DMS114 treated with DMSO at 0.1 percent for 48 hours (cell line): Measurements from ENCODE around the gene PANX3.
"Not testable (repeated sequence)": the region's sequence is repeated elsewhere in the genome, so short reads cannot be mapped to it uniquely, and the experiment has no call there.

Source experiments
- DNase-seq: peaks from one replicate; lab custom pipeline; 2025; ENCODE audit not compliant: unreplicated experiment; lab: John Stamatoyannopoulos, UW

PANX3 gene

GRCh38 chr11:124611064-124611463 lies at the start of gene PANX3:
Gene PANX3 (plus strand): TSS chr11:124611428. CDS start chr11:124611557, 129 bp downstream.
- DNase-seq: no peak

- no peak for DNase-seq
These were observed 41.5 kb upstream of the PANX3 start, which contains the start of gene OR8A1 for GRCh38 chr11:124569697-124570096. Gene OR8A1 (plus strand): TSS chr11:124569997. CDS start chr11:124570120, 123 bp downstream.

- DNase-seq: no peak
These were observed 41.1 kb upstream of the PANX3 start for GRCh38 chr11:124570160-124570559.

GRCh38 chr11:124577716-124578427 lies 33.4 kb upstream of the PANX3 start:
- no peak for DNase-seq

GRCh38 chr11:124578761-124579160 lies 32.5 kb upstream of the PANX3 start:
- no peak for DNase-seq

GRCh38 chr11:124581817-124582216 lies 29.4 kb upstream of the PANX3 start:
- no peak for DNase-seq

- no peak for DNase-seq
These were observed 28.7 kb upstream of the PANX3 start for GRCh38 chr11:124582565-124582964.

GRCh38 chr11:124583781-124584180 lies 27.4 kb upstream of the PANX3 start:
- no peak for DNase-seq

- DNase-seq: no peak
These were observed 26.4 kb upstream of the PANX3 start for GRCh38 chr11:124584681-124585372.

GRCh38 chr11:124586238-124586860 lies 24.9 kb upstream of the PANX3 start:
- DNase-seq: peak; percentile 24

GRCh38 chr11:124591430-124591829 lies 19.8 kb upstream of the PANX3 start:
- no peak for DNase-seq

- DNase-seq: no peak
These were observed 18.6 kb upstream of the PANX3 start for GRCh38 chr11:124592627-124593026.

- no peak for DNase-seq
These were observed 15.9 kb upstream of the PANX3 start for GRCh38 chr11:124595302-124595701.

GRCh38 chr11:124597626-124598025 lies 13.6 kb upstream of the PANX3 start:
- no peak for DNase-seq

GRCh38 chr11:124600621-124601320 lies 10.5 kb upstream of the PANX3 start:
- DNase-seq: no peak

GRCh38 chr11:124602193-124602592 lies 9.0 kb upstream of the PANX3 start:
- DNase-seq: no peak

GRCh38 chr11:124602723-124603122 lies 8.5 kb upstream of the PANX3 start:
- not testable (repeated sequence) for DNase-seq

GRCh38 chr11:124605719-124606118 lies 5.5 kb upstream of the PANX3 start:
- no peak for DNase-seq

- DNase-seq: no peak
These were observed 3.1 kb upstream of the PANX3 start for GRCh38 chr11:124608147-124608546.

GRCh38 chr11:124610295-124610694 lies 933 bp upstream of the PANX3 start:
- DNase-seq: no peak

GRCh38 chr11:124612045-124612444 lies 817 bp downstream of the PANX3 start:
- DNase-seq: no peak
